Mucosa of gallbladder (tissue), 1 donor: Measurements from ENCODE around the gene MGST2. TPM values are rescaled to one million over a fixed set of nuclear protein-coding genes. Genes with fewer than 3 reads are reported as not detected.

Experiments
- DNase-seq: peaks from one replicate; pipeline ENCODE4 v3.0.0-alpha.2; 2020; ENCODE audit warnings: low spot score
- total RNA-seq: library from RNA; stranded (reverse); gene quantifications from one replicate; pipeline ENCODE4 v1.2.1, GENCODE V29; 2021
- donor health status: DM: no; HTN: no; CAD: no.

The MGST2 gene
- total RNA-seq, 1 donor from 2014 or later, result 194 TPM

GRCh38 chr4:139643042-139643895, 22.4 kb upstream of the MGST2 start:
- no peak for DNase-seq

DNA sequence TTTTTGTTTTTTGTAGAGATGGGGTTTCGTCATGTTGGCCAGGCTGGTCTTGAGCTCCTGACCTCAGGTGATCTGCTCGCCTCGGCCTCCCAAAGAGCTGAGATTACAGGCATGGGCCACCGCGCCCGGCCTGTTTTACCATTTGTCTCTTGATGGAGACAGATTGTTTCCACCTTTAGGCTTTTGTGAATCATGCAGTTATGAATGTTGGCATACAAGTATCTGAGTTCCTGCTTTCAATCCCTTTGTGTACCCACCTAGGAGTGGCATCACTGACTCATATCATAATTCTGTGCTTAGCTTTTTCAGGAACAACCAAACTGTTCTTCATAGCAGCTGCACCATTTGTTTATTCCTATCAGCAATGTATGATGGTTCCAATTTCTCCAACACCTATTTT, 20.2 kb upstream of the MGST2 start:
- DNase-seq, result no peak

GRCh38 chr4:139647184-139647583, 18.4 kb upstream of the MGST2 start:
- no peak for DNase-seq

GRCh38 chr4:139647952-139648351, 17.7 kb upstream of the MGST2 start:
- no peak for DNase-seq

GRCh38 chr4:139651282-139652194, 14.1 kb upstream of the MGST2 start:
- peak; percentile 85 for DNase-seq

GRCh38 chr4:139654516-139654915, 11.1 kb upstream of the MGST2 start:
- DNase-seq, result no peak

DNA sequence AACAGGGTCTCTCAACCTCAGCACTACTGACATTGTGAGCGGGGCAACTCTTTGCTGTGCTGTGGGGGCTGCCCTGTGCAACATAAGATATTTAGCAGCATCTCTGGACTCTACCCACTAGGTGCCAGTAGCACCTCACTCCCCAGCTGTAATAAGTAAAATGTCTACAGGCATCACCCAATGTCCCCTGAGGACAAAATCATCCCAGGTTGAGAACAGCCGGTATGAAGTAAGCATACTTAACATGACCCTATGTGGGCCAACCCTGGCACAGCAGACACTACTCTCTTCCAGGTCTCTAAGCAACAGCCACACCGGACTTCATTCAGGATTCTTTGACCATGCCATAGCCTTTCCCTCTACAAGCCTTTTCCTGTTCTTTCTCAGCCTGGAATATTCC, 10.5 kb upstream of the MGST2 start:
- no peak for DNase-seq

DNA sequence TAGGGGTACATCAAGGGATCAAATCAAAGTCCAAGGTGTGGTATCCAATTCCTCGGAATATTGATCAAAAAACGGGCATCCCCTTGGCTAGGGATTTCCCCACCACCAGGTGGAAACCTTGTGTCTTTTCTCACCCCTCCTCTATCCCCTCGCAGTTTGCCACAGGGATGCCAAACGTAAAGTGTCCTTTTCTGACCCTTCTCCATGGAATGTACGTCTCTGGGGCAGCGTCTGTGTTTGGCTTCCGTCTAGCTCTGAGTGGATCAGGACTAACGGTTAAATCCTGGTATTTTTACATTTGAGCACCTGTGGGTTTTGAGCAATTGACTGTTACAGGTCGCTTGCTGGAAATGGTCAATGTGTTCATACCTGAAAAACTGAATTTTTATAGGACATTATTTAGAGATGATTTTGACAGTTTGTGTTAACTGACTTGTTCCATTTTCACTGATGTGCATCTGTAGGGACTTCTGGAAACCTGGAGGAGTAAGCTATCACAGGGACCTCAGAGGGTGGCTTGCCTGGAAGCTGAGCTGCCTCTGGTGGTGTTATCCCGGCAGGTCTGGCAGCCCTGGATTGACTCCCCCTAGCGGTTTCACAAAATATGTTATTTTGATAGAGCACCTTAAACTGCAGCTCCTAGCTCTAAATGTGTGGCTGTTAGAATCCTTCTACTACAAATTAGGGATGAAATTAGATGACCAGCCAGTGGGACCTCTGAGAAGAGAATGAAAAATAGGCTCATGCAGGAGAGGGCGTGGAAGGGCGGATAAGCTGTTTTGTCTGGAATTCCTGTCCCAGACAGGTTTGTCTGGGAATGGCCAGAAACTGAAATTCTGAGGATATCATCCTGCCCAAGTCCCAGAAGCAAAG, 8.8 kb upstream of the MGST2 start:
- DNase-seq, result peak; percentile 57

- DNase-seq, result no peak
Measured at GRCh38 chr4:139658185-139658584, 7.4 kb upstream of the MGST2 start.

GRCh38 chr4:139658586-139659382, 6.8 kb upstream of the MGST2 start:
- no peak for DNase-seq

- DNase-seq, result no peak
Measured at GRCh38 chr4:139659735-139660424, 5.7 kb upstream of the MGST2 start.

- no peak for DNase-seq
Measured at GRCh38 chr4:139660568-139661043, 5.0 kb upstream of the MGST2 start.

GRCh38 chr4:139663561-139664138, 2.0 kb upstream of the MGST2 start:
- DNase-seq, result no peak

GRCh38 chr4:139664442-139664841, 1.2 kb upstream of the MGST2 start:
- DNase-seq, result no peak

DNA sequence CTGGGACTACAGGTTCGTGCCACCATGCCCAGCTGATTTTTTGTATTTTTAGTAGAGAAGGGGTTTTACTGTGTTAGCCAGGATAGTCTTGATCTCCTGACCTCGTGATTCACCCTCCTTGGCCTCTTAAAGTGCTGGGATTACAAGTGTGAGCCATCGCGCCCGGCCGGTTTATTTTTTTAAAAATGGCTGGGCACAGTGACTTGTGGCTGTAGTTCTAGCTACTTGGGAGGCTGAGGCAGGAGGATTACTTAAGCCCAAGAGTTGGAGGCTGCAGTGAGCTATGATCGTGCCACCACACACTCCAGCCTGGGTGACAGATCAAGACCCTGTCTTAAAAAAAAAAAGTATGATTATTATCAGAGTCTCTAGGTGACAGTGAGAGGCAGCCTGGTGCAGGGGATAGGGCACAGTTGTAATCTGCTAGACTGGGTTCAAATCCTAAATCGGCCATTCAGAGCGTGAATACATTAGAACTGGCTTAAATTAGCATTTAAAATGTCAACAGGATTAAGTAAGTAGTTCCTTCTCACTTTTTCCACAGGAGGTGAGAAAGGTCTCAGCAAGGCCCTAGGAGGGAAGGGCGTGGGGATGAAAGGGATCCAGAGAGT, 435 bp upstream of the MGST2 start:
- DNase-seq, result no peak

DNA sequence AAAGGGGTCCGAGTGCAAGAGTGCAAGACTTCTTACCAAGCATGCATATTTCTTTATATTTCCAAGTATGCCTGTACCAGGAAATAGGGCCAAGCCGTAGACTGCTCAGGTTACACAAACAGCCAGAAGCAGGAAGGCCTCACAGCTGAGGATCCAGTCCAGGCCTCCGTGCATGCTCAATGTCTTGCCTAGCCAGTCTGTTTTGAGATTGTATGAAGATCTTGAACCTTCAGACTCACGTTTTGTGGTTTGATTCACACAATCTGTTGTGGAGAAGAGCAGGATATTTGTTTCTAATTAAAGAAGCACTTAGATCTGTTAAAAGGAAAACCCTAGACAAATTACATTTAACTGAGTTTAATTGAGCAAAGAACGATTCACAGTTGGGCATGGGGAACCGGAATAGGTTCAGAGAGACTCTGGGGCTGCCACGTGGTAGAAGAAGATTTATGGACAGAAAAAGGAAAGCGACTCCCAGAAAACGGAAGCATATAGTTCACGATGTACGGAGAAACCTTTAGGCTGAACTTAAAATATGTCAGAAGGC, 1.2 kb downstream of the MGST2 start:
- peak; percentile 55 for DNase-seq

- no peak for DNase-seq
Measured at GRCh38 chr4:139668036-139668435, 2.4 kb downstream of the MGST2 start.

DNA sequence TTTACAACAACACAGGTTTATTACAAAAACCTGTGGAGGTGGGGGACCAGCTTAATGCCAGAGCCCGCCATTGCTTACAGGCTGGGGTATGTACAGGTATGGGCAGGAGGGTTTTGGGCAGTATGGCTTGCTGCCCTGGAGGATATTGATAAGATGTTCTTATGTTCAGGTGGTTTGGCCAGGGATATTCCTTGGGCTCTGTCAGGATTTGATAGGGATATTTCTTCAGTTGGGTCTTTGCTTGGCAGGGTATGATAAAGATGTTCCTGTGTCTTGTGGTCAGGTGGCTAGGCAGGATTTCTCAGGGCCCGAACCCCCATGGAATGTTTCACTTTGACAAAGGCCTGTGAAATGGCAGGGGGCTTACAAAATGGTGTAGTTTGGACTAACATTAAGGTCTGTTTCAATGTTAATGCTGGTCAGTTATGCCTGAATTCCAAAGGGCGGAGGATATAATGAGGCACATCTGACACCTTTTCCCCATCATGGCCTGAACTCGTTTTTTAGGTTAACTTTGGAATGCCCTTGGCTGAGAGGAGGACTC, 3.1 kb downstream of the MGST2 start:
- no peak for DNase-seq

DNA sequence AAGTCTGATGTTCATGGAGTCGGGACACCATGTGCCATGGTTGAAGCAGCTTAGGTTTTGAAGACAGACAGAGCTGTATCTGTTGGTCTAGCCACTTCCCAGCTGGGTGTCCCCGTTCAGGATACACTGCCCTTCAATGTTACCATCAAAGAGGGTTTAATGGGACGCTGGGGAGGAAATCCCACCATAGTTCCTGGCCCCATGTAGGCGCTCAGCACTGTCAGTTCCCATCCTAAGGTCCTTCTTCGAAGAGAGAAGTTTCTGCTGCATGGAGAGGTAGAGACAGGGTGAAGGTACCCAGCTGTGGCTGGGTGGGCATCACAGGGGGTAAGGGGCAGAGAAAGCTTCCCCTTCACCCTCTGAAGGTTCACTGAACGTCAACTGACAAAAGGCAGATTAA, 3.7 kb downstream of the MGST2 start:
- no peak for DNase-seq
